Pancreas (tissue), 10 donors: Measurements from ENCODE around the gene KCNH8. TPM values are rescaled to one million over a fixed set of nuclear protein-coding genes. Genes with fewer than 3 reads are reported as not detected.

Experiments used
- ATAC-seq, 4 donors: fragments of 200-7000 bp; cut with Tn5 transposase; one replicate each; pipeline versions ENCODE4 v1.8.0 to v1.9.1; 2020; ENCODE audit warnings: mild to moderate bottlenecking in 4 of 4, moderate library complexity in 4 of 4
- DNase-seq, 6 donors: peaks; one replicate each; pipeline ENCODE4 v3.0.0-alpha.2; 2020
- FAIRE-seq: peaks from 2 replicates; lab custom pipeline; 2012; peaks lifted over from hg19 to GRCh38; lab: Jason Lieb, UNC
- H3K27ac ChIP-seq, 4 donors: fragments of 200-600 bp; sonication (generic); 1 replicate in 3 of 4; 2 replicates in 1 of 4; pipeline versions ENCODE4 v1.5.0 to v1.8.0; 2020
- H3K27me3 ChIP-seq, 4 donors: fragments of 200-600 bp; one replicate each; pipeline ENCODE4 v1.8.0; 2021
- H3K36me3 ChIP-seq, 3 donors: fragments of 200-600 bp; sonication (generic) in 1 of 3; one replicate each; pipeline versions ENCODE4 v1.5.0 to v1.8.0; 2020 to 2021
- H3K4me1 ChIP-seq, 3 donors: fragments of 200-600 bp; one replicate each; pipeline ENCODE4 v1.8.0; 2021
- H3K4me3 ChIP-seq, 4 donors: fragments of 200-600 bp; sonication (generic) in 2 of 4; one replicate each; pipeline versions ENCODE4 v1.5.0 to v1.8.0; 2020 to 2021
- H3K9me3 ChIP-seq, 4 donors: fragments of 200-600 bp; one replicate each; pipeline ENCODE4 v1.8.0; 2021
- CTCF ChIP-seq, 4 donors: fragments of 200-600 bp; sonication (generic) in 3 of 4; IDR thresholded peaks; one replicate each; pipeline versions ENCODE4 v1.5.0 to v1.8.0; 2021; ENCODE audit warnings: antibody characterized with exemption in 4 of 4
- WGBS, 2 donors: extraction: QIAGEN DNeasy Blood & Tissue Kit; methylation state at CpG; one replicate each; pipeline ENCODE4 v1.1.7; 2013; 5-methylcytosine and 5-hydroxymethylcytosine counted together
- intact Hi-C, 3 donors: fragments of 100-400 bp; cut with DNase I; formaldehyde crosslinking; loops; one replicate each; pipeline versions ENCODE4 v1.11.1 to v1.14.2; 2022
- polyA plus RNA-seq, 2 donors: library from polyadenylated mRNA; stranded (reverse); fragments of 200-250 nt; gene quantifications; one replicate each; pipeline ENCODE4 v1.2.3, GENCODE V29; 2013
- total RNA-seq, 6 donors: library from RNA; stranded (reverse); fragmentation: NEBNext Ultra II Directional in 4 of 6; extraction: Animal tissue kit (Norgen Biotek cat#: 25700) in 4 of 6; gene quantifications; one replicate each; pipeline versions ENCODE4 v1.2.1 to v1.2.4, GENCODE V29; 2021 to 2023
- donor health status: healthy with polysubstance abuse.
- donor health status: DM: no; HTN: no; CAD: no; lungs with moderate emphysema.
- donor health status: DM: no; HTN: no; CAD: no.
- donor health status: control.
- donor health status: control.
- donor health status: Bipolar disorder and iron deficiency.
- donor health status: DM: yes; HTN: yes; CAD: no.
- donor health status: DM: no; HTN: no; CAD: no.
- donor health status: DM: no; HTN: no; CAD: no.
- donor health status: DM: yes; HTN: yes; CAD: no.

KCNH8 gene
- total and polyA plus RNA-seq, 8 donors = 0.51 to 2.6 (median 1.0) TPM

- no peak for TF ChIP-seq CTCF (IDR thresholded peaks at IDR 0.05)
- ATAC-seq (no peak), FAIRE-seq (no peak), DNase-seq (no peak)
- Histone ChIP-seq H3K9me3 (no peaks in the 10 kb centered on the region), H3K4me1 (no peaks in the 10 kb centered on the region), H3K27ac (no peak overlapping the region), H3K27me3 (no peaks in the 10 kb centered on the region), H3K4me3 (no peak overlapping the region), H3K36me3 (no peaks in the 10 kb centered on the region)
- WGBS, 2 donors = 80 to 81% methylated on average over 2 of the region's 2 CpGs
- intact Hi-C loops = no loop called here
These were observed 50.8 kb downstream of the KCNH8 start for GRCh38 chr3:19199131-19199530.

GRCh38 chr3:19202303-19202702 is 54.0 kb downstream of the KCNH8 start:
- WGBS, 2 donors = 66 to 67% methylated on average over 2 of the region's 2 CpGs
- TF ChIP-seq CTCF (IDR thresholded peaks at IDR 0.05) = no peak
- DNase-seq = no peak
- H3K27ac ChIP-seq = no peak overlapping the region
- no peaks in the 10 kb centered on the region for H3K4me1 ChIP-seq
- intact Hi-C loops = no loop called here
- H3K9me3 ChIP-seq = no peaks in the 10 kb centered on the region
- ATAC-seq = no peak
- H3K4me3 ChIP-seq = no peak overlapping the region
- no peak for FAIRE-seq
- H3K27me3 ChIP-seq = no peaks in the 10 kb centered on the region
- H3K36me3 ChIP-seq = no peaks in the 10 kb centered on the region

- intact Hi-C loops = no loop called here
- H3K36me3 ChIP-seq = no peaks in the 10 kb centered on the region
- H3K9me3 ChIP-seq = no peaks in the 10 kb centered on the region
- no peak for FAIRE-seq
- no peak for ATAC-seq
- TF ChIP-seq CTCF (IDR thresholded peaks at IDR 0.05) = no peak
- no peaks in the 10 kb centered on the region for H3K27me3 ChIP-seq
- 86 to 88% methylated on average over 3 of the region's 3 CpGs for WGBS, 2 donors
- H3K4me3 ChIP-seq = no peak overlapping the region
- H3K27ac ChIP-seq = no peak overlapping the region
- DNase-seq = no peak
- H3K4me1 ChIP-seq = no peaks in the 10 kb centered on the region
These were observed 54.4 kb downstream of the KCNH8 start for GRCh38 chr3:19202754-19203153.

GRCh38 chr3:19206540-19206939 is 58.2 kb downstream of the KCNH8 start:
- ATAC-seq (no peak), FAIRE-seq (no peak), DNase-seq (no peak)
- H3K9me3 ChIP-seq = no peaks in the 10 kb centered on the region
- H3K4me3 ChIP-seq = no peak overlapping the region
- no peak overlapping the region for H3K27ac ChIP-seq
- intact Hi-C loops = no loop called here
- no peak for TF ChIP-seq CTCF (IDR thresholded peaks at IDR 0.05)
- no peaks in the 10 kb centered on the region for H3K4me1 ChIP-seq
- H3K27me3 ChIP-seq = no peaks in the 10 kb centered on the region
- H3K36me3 ChIP-seq = no peaks in the 10 kb centered on the region
- 73 to 80% methylated on average over 2 of the region's 2 CpGs for WGBS, 2 donors

- TF ChIP-seq CTCF (IDR thresholded peaks at IDR 0.05) = no peak
- H3K27me3 ChIP-seq = no peaks in the 10 kb centered on the region
- peaks cover 0 to 11% (median 7%) of the 10 kb centered on the region in 3 donors for H3K4me1 ChIP-seq
- 76 to 77% methylated on average over 6 of the region's 6 CpGs for WGBS, 2 donors
- H3K9me3 ChIP-seq = no peaks in the 10 kb centered on the region
- no peak overlapping the region for H3K27ac ChIP-seq
- DNase-seq (no peak), FAIRE-seq (no peak), ATAC-seq (no peak)
- H3K4me3 ChIP-seq = no peak overlapping the region
- H3K36me3 ChIP-seq = no peaks in the 10 kb centered on the region
- intact Hi-C loops = no loop called here
These were observed 65.4 kb downstream of the KCNH8 start for GRCh38 chr3:19213603-19214220.
